Epithelial cell of esophagus (primary cell): ENCODE results near the gene COPS7A.

Experiments
- DNase-seq: peaks from one replicate; pipeline ENCODE4 v3.0.0; 2010; ENCODE audit warnings: low read depth
- H3K4me3 ChIP-seq: 2 replicates; pipeline ENCODE4 v1.5.1; 2011; ENCODE audit warnings: mild to moderate bottlenecking, low read length, control low read depth
- CTCF ChIP-seq: IDR thresholded peaks from 2 replicates; pipeline ENCODE4 v1.5.1; 2011; ENCODE audit warnings: low read depth, mild to moderate bottlenecking, low read length, control low read depth, inconsistent platforms; ENCODE audit not compliant: insufficient read depth; ENCODE audit errors: missing control alignments

The COPS7A gene

GRCh38 chr12:6771091-6771495, 47.2 kb downstream of the COPS7A start:
- DNase-seq, result no peak
- H3K4me3 ChIP-seq, result no peak overlapping the region

GRCh38 chr12:6771509-6772330, 47.9 kb downstream of the COPS7A start:
- no peak overlapping the region for H3K4me3 ChIP-seq
- no peak for TF ChIP-seq CTCF
- no peak for DNase-seq

More at GRCh38 chr12:6771091-6771495, 47.2 kb downstream of the COPS7A start:
- no peak for TF ChIP-seq CTCF

GRCh38 chr12:6772331-6772695, 48.5 kb downstream of the COPS7A start, which contains the start of gene LAG3:
Gene LAG3, plus strand, starts transcription at chr12:6772520. Its CDS starts 333 bp downstream, at chr12:6772853.
- no peak within 1 kb of the TSS for H3K4me3 ChIP-seq
- no peak for TF ChIP-seq CTCF

GRCh38 chr12:6772726-6773589, 49.1 kb downstream of the COPS7A start:
- no peak for DNase-seq
- no peak overlapping the region for H3K4me3 ChIP-seq
- TF ChIP-seq CTCF, result no peak

More at GRCh38 chr12:6772331-6772695, 48.5 kb downstream of the COPS7A start, which contains the start of gene LAG3:
- DNase-seq, result no peak

GRCh38 chr12:6773590-6774351, 49.9 kb downstream of the COPS7A start:
- H3K4me3 ChIP-seq, result no peak overlapping the region
- no peak for TF ChIP-seq CTCF
- DNase-seq, result no peak

- no peak for TF ChIP-seq CTCF
Observed at GRCh38 chr12:6774499-6775062, 50.7 kb downstream of the COPS7A start.

More at GRCh38 chr12:6774499-6775062, 50.7 kb downstream of the COPS7A start:
- no peak for DNase-seq
- no peak overlapping the region for H3K4me3 ChIP-seq
